ENCODE data around the gene ACSS3.

The ACSS3 gene

DNA sequence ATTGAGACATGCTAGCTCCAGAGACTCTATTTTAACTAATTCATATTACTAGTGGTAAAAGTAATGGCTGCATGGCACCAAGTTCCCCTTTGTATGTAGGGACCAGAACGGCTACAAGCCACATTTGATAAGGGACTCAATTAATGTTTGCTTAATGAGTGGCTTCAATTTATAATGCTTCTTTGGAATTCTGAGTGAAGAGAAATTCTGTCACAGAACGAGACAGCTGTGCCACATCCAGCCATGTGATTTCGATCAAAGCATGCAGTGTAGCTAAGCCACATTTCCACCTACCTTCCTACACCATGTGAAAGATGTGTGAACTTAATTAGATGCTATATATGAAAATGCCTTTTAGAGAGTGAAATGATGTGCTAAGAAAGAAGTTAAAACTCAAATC, 217.4 kb downstream of the ACSS3 start:
- no peak for DNase-seq (ENCODE audit: low read depth in 2 of 2)

DNA sequence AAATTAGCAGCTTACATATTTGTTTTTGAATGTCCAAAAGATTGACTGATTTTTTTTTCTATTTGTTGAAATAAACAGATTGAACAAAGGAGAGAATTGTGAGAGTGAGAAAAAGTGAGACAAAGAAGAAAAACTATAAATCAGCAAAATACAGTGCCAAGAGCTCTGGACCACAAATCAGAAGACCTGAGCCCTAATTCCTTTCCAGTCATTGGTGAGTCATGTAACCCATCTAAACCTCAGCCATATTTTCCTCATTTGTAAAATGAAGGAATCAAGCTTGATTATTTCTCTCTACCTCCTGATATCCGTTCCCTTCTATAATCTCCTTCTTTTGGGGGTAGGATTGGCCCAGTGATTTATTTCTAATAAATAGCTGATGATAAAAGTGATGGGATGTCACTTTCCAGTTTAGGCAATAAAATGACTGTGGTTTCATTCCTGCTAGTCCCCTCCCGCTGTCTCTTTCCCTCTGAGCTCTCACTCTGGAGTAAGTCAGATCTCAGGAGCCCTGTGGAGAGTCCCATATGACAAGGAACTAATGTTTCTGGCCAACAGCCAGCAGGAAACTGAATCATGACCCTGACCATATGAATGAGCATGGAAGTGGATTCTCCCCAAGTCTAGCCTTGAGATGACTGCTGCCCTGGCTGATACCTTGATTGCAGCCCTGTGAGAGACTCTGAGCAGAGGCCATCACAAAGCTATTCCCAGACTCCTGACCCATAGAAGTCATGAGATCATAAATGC, 218.9 kb downstream of the ACSS3 start:
- DNase-seq (ENCODE audit: low read depth in 2 of 2), result no peak

DNA sequence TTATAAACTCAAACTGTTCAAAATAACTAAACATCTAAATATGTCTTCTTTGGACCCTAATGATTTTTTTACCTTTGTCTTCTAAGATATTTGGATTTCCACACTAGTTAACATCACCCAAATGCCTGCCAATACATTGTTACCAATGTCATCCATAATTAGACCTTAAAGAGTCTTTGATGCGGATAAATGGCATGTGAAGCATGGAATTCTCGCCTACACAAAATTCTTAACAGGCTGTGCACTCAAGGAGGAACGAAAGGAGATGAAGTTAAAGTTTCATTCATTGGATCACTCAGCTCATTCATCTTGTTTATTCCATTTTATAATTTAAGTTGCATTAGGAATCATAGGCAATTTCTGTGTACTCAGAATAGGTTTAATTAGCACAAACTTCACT, 219.7 kb downstream of the ACSS3 start:
- no peak for DNase-seq (ENCODE audit: low read depth in 2 of 2)

DNA sequence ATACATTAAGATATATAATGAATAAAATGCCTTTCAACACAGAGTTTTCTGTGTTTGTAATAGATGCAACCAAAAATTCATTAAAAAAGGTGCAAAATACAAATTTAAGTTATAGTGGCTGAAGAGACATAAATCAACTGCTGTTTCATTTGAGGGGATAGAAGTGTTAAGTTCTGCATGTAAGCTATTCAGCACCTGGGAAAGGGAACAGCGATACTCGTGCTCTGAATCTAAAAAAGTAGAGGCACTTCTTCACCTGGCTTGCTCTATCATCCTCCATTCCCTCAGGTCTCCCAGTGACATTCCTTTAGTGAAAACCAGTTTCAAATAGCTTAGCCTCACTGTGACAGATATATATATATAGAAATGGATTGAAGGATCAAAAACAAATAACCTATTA, 222.6 kb downstream of the ACSS3 start:
- no peak for DNase-seq (ENCODE audit: low read depth in 2 of 2)

DNA sequence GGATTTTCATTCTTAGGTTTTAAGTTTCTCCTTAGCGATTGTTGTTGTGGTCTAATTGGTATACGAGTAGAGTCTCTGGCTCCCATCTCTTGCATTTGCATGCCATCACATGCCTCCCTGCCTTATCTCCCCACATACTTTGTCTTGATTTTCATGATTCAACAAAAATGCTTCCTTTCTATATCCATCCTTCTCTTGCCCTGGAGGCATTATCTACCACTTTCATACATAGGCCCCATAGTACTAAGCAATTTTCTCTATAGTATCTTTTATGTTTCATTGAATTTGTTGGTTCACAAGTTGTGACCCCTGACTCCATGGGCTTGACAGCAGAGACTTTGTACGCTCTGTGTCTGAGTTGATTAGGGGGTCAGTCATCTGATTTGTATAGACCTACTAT, 226.1 kb downstream of the ACSS3 start:
- DNase-seq (ENCODE audit: low read depth in 2 of 2), result no peak
